Epithelial cell of prostate (primary cell): ENCODE results near the gene RIMS3.
A peak's percentile ranks its signal among the peaks of the same experiment; 100 is the strongest.

Experiments used
- DNase-seq: peaks from one replicate; pipeline ENCODE4 v3.0.0-alpha.2; 2011; ENCODE audit warnings: low read depth, low spot score
- H3K27ac ChIP-seq: fragments of 450-650 bp; 2 replicates; pipeline ENCODE4 v1.5.1; 2017; ENCODE audit warnings: mild to moderate bottlenecking

RIMS3 gene

DNA sequence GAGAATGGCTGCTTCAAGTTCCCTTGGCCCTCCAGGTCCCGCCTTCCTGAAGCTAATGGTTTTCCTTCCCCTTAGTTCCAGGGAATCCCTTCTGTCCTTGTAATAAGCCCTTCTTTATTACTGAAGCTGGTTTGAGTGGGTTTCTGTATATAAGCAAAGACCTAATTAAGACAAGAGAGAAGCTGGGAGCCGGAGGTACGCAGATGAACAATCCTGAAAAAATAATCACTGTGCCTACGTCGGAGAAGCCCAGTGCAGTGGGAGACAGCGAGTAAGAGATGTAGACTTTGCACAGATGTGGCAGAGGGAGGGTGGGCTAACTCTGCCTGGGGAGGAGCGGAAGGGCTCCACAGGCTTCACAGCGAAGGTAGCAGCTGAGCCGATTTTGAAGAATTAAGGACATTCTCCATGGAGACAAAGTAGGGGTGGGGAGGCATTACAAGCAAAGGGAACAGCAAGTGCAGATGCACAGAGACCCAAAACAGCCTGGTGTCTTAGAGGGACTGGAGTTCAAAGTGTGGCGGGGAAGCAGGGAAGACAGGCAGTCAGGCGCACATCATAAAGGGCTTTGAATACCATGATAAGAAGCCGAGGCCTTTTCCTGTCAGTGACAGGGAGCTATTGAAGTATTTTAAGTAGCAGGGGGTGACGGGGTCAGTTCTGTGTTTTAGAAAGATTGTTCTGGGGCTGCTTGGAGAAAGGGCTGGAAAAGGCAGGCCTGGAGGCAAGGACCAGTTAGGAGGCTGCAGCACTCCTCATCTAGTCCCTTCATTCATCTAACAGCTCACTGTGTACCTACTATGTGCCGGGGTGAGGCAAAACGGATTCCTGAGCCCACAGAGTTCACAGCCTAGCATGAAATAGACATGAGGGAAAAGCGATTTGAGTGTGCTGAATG lies 6.5 kb downstream of the RIMS3 start:
- DNase-seq, result no peak

DNA sequence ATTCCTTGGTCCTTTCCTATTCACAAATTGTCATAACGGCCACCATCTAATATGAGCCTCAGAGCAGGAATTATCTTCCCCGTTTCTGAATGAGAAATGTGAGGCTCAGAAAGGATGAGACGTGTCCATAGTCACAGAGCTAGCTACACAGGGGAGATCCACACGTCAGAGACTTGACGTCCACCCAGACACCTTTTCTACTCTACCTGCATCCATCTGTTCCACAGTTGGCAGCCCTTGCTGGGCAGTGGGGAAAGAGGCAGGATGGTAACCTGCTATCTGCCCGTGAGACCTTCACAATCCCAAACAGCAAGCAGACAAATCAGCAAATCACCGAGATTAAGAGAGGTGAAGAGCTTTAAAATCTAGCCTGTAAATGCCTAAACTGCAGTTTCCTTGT lies 8.4 kb downstream of the RIMS3 start:
- H3K27ac ChIP-seq, result no peak overlapping the region
- no peak for DNase-seq

More for the DNA sequence above, 6.5 kb downstream of the RIMS3 start:
- no peak overlapping the region for H3K27ac ChIP-seq

- no peak overlapping the region for H3K27ac ChIP-seq
- DNase-seq, result no peak
Observed at GRCh38 chr1:40653851-40654537, 11.5 kb downstream of the RIMS3 start.

DNA sequence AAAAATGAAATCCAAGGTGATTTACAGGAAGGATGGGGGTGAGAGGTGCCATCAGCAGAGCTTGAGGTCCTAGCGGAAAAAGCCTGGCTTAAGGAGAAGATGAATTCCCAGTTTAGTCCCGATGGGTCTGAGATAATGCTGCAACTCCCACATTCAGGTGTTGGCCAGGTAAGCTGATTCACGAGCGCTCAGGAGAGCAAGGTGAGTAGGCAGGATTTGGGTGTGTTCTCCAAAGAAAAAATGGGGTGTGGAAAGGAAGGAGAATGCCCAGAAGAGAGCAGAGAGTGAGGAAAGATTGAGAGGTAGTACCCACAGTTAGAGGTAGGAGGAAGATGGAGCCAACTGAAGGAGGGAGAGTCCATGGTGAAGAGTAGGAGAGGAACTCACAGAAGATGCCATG lies 12.5 kb downstream of the RIMS3 start:
- H3K27ac ChIP-seq, result peak overlapping the region; percentile 29
- no peak for DNase-seq

GRCh38 chr1:40652468-40652867 lies 13.0 kb downstream of the RIMS3 start:
- DNase-seq, result no peak
- H3K27ac ChIP-seq, result peak overlapping the region; percentile 29

GRCh38 chr1:40651138-40651857 lies 14.2 kb downstream of the RIMS3 start:
- no peak overlapping the region for H3K27ac ChIP-seq
- DNase-seq, result no peak

DNA sequence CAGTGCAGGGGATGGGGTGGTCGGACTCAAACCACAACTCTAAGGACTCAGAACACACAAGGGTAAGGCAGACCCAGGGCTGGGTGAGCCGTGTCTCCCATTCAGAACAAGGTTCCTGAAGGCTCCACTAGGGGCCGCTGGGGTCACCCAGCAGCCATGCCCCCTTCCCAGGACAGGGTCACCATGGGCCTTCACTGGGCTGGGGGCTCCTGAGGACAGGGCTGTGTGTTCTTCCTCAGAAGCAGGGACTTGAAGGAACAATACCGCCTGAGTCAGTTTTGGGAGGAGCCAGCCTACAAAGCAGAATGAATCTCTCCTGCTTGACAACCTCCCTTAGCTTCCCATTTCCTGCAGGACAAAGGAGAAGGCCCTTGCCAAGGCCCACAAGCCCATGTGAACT lies 15.4 kb downstream of the RIMS3 start:
- H3K27ac ChIP-seq, result no peak overlapping the region
- DNase-seq, result no peak

GRCh38 chr1:40649592-40649930 lies 15.9 kb downstream of the RIMS3 start:
- H3K27ac ChIP-seq, result no peak overlapping the region
- no peak for DNase-seq

DNA sequence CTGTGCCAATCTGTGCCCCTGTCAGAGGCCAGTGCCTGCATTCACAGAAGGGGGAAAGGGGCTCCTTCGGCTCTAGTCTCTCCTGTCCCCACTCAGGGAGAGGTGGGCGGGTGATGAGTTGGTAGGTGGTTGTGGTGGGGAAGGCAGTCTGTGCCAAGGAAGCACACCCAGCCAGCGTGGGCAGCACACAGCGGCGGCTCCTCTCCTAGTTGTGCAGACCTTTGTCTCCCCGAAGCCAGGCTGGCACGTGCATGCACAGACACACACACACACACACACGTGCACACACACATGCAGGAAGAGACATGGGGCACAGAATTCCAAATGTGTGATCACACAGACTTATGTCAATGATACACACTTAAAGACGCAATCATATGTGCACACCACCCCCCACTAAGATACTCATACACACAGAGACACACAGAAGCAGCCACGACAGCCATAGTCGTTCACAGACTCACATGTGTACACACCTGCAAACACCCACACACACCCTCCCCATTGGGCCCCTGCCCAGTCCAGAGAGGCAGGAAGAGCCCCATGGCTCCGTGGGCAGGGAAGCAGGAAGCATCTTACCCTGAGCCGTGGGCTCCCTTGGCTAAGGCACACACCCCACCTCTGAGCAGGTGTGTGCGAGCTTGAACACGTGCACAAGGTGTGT lies 16.4 kb downstream of the RIMS3 start:
- H3K27ac ChIP-seq, result no peak overlapping the region
- no peak for DNase-seq

DNA sequence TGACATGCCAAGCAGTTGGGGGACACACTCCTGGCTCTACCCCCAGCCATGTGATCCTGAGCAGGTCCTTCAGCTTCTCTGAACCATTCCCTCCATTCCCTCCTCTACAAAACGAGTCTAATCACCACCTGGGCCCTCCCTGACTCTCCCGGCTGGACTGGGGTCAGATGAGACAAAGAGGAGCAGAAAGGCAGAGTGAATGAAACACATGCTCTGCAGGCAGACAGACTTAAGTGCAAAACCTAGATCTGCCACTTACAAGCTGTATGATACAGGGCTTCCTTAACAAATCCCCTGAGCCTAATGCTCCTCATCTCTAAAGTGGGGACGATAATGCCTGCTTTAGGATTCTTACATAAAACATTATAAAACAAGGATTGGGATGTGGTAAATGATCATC lies 17.3 kb downstream of the RIMS3 start:
- DNase-seq, result no peak
- no peak overlapping the region for H3K27ac ChIP-seq

DNA sequence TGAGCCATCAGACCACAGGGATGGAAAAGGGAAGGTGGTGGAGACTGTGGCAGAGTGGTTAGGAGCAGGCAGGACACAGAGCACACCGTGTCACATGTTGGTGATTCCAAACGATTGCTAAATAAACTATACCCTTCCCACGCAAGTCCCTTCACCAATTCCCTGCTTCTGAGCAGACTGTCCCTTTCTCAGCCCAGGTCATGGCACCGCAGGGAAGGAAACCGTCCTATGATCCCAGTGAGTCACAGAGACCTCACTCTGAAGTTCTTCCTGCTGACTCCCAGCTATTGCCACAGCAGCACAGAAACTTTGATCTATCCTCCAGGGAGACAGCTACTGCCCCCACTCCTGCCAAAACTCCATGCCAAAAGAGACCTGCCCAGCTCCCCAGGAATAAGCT lies 19.2 kb downstream of the RIMS3 start:
- no peak for DNase-seq
- H3K27ac ChIP-seq, result peak overlapping the region; percentile 13

DNA sequence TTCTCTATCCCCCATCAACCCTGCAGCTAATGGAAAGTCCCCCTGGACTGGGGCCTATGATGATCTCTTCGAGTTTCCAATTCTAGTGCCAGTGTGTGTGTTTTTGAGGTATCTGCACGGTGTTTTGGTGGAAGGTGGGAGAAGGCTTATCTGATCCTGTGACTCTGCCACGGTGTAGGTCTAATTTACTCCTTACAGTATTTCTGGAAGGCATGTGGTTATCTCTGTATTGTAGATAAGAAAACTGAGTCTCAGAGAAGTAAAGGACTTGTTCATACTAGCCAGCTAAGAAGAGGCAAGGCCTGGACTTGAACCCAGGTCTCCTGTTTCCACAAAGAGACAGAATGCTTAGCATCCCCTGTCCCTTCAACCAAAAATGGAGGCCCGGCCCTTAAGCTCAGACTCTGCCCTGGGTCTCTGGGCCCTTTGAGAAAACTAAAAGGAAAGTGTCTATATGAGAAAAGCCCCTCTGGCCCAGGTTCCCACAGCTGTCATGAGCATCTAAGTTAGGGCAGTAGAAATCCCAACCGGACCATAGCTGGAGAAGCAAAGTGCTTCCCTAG lies 20.3 kb downstream of the RIMS3 start:
- H3K27ac ChIP-seq, result no peak overlapping the region
- no peak for DNase-seq

DNA sequence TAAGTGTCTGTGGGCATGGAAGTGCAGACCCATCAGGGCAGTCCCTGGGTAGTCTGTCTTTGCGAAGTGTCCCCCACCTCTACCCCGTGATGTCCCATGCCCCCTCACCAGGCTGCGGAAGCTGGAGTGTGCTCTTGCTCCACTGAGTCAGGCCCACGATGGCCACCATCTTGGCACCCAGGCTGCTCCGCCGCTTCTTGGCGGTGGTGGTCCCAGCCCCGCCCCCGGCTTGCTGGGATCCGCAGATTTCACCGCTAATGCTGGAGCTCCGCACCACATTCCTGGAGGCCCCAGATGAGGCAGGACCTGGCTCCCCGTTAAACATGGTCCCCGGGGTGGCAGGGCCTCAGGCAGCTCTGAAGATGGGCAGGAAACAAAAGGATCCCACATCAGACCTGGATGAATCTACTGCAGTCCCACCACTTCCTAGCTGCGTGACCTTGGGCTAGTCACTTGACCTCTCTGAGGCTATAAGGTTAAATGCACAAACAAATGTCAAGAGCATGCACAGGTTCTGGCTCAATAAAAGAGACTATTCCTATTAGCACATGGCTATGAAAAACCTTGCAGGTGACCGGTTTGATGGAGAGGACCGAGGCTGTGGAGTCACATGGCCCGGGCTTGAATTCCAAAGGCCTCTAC lies 23.8 kb downstream of the RIMS3 start:
- DNase-seq, result no peak
- no peak overlapping the region for H3K27ac ChIP-seq

DNA sequence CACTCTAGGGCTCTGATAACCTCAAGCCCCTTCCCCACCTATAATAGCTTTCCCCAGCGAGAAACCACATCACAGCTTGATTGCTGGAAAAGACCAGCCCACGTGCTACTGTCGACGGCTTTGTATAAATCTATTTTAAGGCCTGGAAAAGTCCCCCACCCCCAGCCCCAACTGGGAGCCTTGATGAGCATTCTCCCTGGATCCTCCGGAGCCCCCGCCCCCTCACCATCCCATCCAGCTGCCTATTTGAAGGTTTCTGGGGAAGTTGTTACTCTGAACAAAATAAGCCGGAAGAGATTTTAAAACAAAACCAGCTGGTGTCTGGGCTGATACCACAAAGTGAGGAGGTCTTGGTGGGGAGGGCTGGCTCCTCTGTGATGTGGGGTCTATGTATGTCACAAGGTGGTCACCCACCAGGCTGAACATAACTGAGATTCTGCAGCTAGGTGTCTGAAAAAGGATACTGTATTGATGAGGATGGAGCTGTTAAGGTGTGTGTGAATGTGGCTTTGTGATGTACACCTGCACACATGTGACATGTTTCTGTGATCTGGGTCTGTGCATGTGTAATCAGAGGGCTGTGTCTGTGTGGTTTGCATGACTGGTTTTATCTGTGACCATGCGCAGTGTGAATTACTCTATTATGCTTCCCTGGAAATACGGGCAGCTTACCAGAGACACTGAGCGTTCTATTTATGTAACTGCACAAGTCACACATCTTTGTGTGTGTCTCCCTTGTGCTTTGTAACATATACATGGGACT lies 25.0 kb downstream of the RIMS3 start:
- DNase-seq, result no peak
- no peak overlapping the region for H3K27ac ChIP-seq

- DNase-seq, result no peak
- no peak overlapping the region for H3K27ac ChIP-seq
Observed at GRCh38 chr1:40638097-40639036, 27.1 kb downstream of the RIMS3 start.

- no peak overlapping the region for H3K27ac ChIP-seq
- DNase-seq, result no peak
Observed at GRCh38 chr1:40637470-40638007, 27.9 kb downstream of the RIMS3 start.

- H3K27ac ChIP-seq, result no peak overlapping the region
- no peak for DNase-seq
Observed at GRCh38 chr1:40636777-40637176, 28.7 kb downstream of the RIMS3 start.
